Myocyte (in vitro differentiated cells): ENCODE data around the gene CDCP1. TPM values are rescaled to one million over a fixed set of nuclear protein-coding genes. Genes with fewer than 3 reads are reported as not detected.

Experiments
- total RNA-seq: library from RNA; depleted of rRNA; stranded (reverse); fragments of >200 nt; gene quantifications from 2 replicates; pipeline ENCODE4 v1.2.3, GENCODE V29; 2014

CDCP1 gene
- total RNA-seq, 1 donor from 2014 or later, result 2.7 TPM

Other genes starting within 250 kb of the CDCP1 start
- 60.7 and 66.0 TPM in 2 replicates for gene ZDHHC3, start 170.2 kb downstream of the CDCP1 start, total RNA-seq
- 66.9 and 93.0 TPM in 2 replicates for gene EXOSC7, start 170.1 kb downstream of the CDCP1 start, total RNA-seq
- 0.75 TPM in 1 of 2 replicates, not detected in the other for gene CLEC3B, start 120.1 kb downstream of the CDCP1 start, total RNA-seq
- gene TMEM158, start 79.9 kb upstream of the CDCP1 start, total RNA-seq, result 131 and 157 TPM in 2 replicates
- 18.1 and 19.7 TPM in 2 replicates for gene LARS2, start 242.2 kb upstream of the CDCP1 start, total RNA-seq